Cardiac fibroblast (primary cell): Measurements from ENCODE around the gene GLUD2.

ENCODE experiments used
- DNase-seq, 2 donors: peaks; one replicate each; pipeline versions ENCODE4 v3.0.0 to v3.0.0-alpha.2; 2010; ENCODE audit warnings: low read depth in 2 of 2
- H3K4me3 ChIP-seq, 2 donors: replicated peaks in 1 of 2; 1 replicate in 1 of 2; 2 replicates in 1 of 2; pipeline ENCODE4 v1.5.1; 2011; ENCODE audit warnings: low read depth in 2 of 2, low read length in 2 of 2, mild to moderate bottlenecking in 2 of 2, moderate library complexity in 1 of 2
- CTCF ChIP-seq: IDR thresholded peaks from one replicate; pipeline ENCODE4 v1.5.1; 2011; ENCODE audit warnings: low read depth, mild to moderate bottlenecking, low read length, inconsistent platforms

The GLUD2 gene

GRCh38 chrX:121011254-121011653 is 36.2 kb upstream of the GLUD2 start:
- no peak for TF ChIP-seq CTCF
- DNase-seq, result no peak
- no peak overlapping the region for H3K4me3 ChIP-seq

GRCh38 chrX:121013897-121014455 is 33.4 kb upstream of the GLUD2 start:
- H3K4me3 ChIP-seq, result no peak overlapping the region
- no peak for DNase-seq
- no peak for TF ChIP-seq CTCF

GRCh38 chrX:121014826-121015225 is 32.6 kb upstream of the GLUD2 start:
- no peak for TF ChIP-seq CTCF
- DNase-seq, result no peak
- H3K4me3 ChIP-seq, result no peak overlapping the region

GRCh38 chrX:121028419-121028818 is 19.0 kb upstream of the GLUD2 start:
- DNase-seq, result no peak
- TF ChIP-seq CTCF, result no peak
- H3K4me3 ChIP-seq, result no peak overlapping the region

- no peak overlapping the region for H3K4me3 ChIP-seq
- no peak for DNase-seq
- no peak for TF ChIP-seq CTCF
Measured at GRCh38 chrX:121030083-121030482, 17.3 kb upstream of the GLUD2 start.

GRCh38 chrX:121032531-121032930 is 14.9 kb upstream of the GLUD2 start:
- H3K4me3 ChIP-seq, result no peak overlapping the region
- no peak for DNase-seq
- no peak for TF ChIP-seq CTCF

- TF ChIP-seq CTCF, result no peak
- no peak for DNase-seq
- no peak overlapping the region for H3K4me3 ChIP-seq
Measured at GRCh38 chrX:121036137-121036536, 11.3 kb upstream of the GLUD2 start.
